ENCODE results near the gene MSLN. TPM values are rescaled to one million over a fixed set of nuclear protein-coding genes. Genes with fewer than 3 reads are reported as not detected.

Gene MSLN
- total RNA-seq, 1 donor from 2014 or later: 1.3 TPM

DNA sequence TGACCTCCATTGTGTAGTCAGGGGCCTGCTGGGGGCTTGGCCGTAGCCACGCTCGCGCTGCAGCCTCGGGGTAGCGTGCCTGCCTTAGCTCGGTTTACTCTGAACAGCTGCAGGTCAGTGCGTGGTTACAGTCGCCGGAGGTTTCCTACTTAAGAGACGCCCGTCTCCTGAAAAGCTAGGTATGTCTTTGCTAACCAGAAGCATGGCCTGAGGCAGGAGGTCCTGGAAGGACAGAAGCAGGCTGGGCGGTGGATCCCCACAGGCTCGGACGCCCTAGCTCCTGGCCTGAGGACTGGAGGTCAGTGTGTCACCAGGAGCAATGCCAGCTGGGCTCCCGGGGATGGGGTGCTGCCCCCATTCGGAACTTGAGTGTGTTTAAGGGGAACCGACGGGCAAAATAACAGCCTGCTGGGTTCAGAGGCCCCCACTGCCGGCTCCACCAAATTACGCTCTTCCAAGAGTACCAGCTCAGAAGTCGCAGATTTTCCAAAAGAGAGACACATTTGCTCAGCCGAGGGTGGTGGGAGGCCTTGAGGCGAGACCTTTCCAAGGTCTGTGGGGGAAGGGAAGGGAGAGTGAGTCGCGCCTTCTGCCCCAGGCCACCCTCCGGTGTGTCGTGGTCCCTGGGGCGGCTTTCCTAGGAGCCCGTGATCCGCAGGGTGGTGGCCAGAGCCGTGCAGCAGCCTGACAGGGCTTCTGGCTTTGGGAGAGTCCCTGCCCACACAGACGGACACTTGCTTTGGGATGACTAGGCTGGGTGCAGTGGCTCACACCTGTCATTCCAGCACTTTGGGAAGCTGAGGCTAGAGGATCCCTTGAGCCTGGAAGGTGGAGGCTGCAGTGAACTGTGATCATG lies 43.9 kb downstream of the MSLN start:
- DNase-seq (ENCODE audit: low read depth): no peak

GRCh38 chr16:805474-805873 lies 44.9 kb downstream of the MSLN start:
- no peak for DNase-seq (ENCODE audit: low read depth)

DNA sequence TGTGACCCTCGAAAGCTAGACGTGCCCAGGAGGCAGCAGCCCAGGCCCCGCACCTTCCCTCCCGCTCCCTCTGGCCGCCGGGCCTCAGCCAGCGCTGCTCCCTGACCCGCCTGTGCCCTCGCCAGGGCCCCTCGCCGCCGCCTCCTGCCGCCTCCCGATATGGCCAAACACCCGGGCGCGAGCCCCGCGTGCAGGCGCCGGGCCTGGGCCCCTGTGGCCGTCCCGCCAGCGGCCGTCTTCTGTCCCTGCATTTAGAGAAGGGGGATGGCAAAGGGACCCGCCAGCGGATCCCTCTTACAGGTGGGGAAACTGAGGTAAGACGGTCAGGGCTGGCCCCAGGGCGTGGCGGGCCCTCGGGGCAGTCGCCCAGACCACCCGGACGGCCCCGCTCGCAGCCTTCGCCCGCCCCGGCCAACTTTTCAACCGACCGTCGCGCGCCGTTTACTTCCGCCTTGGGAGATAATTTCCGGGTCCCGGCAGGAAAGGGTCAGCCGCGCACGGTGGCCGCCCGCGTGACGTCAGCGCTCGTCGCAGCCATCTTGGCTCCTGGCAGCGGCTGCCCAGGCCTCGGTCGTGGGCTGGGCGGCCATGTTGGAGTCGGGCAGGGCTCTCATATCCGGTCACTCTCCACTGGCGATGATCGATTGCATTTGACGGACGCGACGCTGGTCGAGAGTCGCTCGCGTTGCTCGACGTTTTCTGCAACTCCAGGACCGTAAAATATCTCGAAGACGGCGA lies 47.0 kb downstream of the MSLN start:
- DNase-seq (ENCODE audit: low read depth): peak; percentile 70

- no peak for DNase-seq (ENCODE audit: low read depth)
Observed at GRCh38 chr16:808085-808386, 47.5 kb downstream of the MSLN start.

DNA sequence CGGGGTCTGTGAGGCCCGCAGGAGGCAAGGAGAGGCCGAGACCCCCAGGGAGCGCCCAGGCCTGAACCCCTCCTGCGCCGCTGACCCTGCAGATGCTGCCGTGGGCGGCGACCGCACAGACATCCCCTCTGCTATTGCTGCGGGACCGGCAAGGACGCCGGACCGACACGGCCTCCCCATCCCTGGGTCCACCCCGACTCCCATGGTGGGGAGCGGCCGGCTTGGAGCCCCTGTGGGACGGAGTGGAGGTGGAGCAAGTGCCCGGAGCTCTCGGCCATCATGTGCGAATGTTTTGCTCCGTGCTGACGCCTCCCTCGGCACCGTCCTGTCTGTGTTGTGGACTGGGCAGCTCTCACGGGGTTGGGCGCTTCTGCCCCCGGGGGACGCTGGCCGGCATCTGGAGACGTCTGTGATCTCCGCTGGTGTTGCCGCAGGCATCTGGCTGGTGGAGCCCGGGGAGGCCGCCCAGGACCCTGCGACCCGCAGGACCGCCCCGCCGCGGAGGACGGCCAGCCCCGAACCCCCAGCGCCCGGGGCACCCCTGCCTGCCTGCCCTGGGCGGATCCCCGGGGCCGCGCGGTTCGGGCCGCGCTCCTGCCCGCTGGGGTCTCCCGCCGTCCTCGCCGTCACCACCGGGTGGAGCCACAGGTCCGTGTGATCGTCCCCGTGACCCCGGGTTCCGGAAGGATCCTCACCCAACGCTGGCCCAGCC lies 52.8 kb downstream of the MSLN start:
- no peak for DNase-seq (ENCODE audit: low read depth)

- DNase-seq (ENCODE audit: low read depth): no peak
Observed at GRCh38 chr16:813916-814412, 53.4 kb downstream of the MSLN start.

DNA sequence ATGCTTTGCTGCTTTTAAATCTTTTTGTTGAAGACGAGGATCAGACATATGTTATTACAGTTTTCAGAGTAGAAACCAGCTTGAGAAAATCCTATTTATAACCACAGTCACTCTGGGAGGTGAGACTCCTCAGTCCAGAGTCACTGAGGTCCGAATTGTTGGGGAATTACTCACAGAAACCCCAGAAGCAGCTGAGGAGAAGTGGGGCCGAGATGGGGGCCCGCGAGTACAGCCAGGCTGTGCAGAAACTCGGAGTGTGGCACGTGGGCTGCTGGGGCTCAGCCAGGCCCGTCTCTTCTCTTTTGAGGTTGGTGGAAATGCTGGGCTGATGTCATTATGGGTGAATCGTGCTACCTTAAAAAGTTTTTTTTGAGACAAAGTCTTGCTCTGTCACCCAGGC lies 54.4 kb downstream of the MSLN start:
- peak; percentile 2 for DNase-seq (ENCODE audit: low read depth)

DNA sequence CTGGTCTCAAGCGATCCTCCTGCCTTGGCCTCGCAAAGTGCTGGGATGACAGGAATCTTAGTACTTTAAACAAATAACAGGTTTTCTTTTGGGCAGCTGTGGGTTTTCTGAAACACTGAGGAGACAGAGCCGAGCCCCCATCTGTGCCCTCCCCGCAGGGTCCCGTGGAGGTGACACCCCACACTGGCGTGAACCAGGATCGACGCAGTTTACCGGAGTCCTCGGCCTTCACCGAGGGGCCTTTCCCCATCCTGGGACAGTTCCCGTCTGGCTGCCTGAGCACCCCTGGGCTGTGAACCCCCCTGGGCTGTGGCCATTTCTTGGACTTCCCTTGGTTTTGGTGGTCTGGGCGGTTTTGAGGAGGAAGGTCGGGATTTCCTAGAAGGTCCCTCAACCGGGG lies 55.3 kb downstream of the MSLN start:
- DNase-seq (ENCODE audit: low read depth): no peak

DNA sequence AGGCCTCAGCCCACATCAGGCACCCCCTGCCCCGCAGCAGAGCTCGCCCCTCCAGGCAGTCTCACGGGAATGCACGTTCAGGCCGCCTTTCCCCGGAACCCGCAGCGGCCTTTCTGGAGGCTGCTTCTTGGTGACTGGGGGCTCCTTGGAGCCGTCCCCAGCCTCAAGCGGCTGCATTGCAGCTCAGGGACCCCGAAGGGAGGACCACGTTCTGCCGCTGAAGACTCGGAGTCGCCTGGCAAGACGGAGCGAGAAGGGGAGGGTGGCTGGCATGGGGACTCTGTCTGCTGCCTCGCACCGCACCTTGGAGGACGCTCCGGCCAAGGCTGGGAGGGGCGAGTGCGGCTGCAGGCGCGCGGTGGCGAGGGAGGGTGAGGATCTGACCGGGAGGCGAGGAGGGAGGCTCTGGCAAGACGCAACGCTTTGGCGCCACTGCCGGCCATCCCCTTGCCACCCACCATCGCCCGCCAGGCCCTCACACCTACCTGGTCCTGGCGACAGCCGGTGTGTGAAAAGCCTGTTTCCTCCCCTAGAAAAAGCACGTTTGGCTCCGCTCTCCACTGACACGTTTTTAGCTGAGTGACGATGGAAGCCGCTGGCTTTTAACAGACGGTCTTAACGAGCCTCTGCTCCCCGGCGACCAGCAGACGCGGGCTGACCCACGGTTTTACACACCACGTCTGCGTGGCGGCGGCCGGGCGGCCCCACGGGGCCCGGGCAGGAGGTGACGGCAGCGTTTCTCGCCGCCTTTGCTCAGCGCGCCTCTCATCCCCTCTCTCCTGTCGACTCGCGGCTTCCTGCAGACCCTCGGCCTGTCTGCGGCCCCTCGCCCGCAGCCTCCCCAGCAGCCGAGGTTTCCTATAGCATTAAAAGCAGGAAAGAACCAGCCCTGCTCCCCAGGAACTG lies 56.7 kb downstream of the MSLN start:
- no peak for DNase-seq (ENCODE audit: low read depth)

- DNase-seq (ENCODE audit: low read depth): no peak
Observed at GRCh38 chr16:818132-818531, 57.6 kb downstream of the MSLN start.

Other genes starting within 250 kb of the MSLN start
- gene CAPN15, start 233.0 kb upstream of the MSLN start, total RNA-seq: 41.7 and 82.0 TPM in 2 replicates
- 0.05 TPM in 1 of 2 replicates, not detected in the other for gene PRR35, start 200.3 kb upstream of the MSLN start, total RNA-seq
- gene NHLRC4, start 193.7 kb upstream of the MSLN start, total RNA-seq: 0.85 TPM in 1 of 2 replicates, not detected in the other
- 30.9 and 68.5 TPM in 2 replicates for gene PIGQ, start 190.8 kb upstream of the MSLN start, total RNA-seq
- 8.0 and 12.1 TPM in 2 replicates for gene RAB40C, start 170.7 kb upstream of the MSLN start, total RNA-seq
- 0.35 TPM in 1 of 2 replicates, not detected in the other for gene WFIKKN1, start 129.7 kb upstream of the MSLN start, total RNA-seq
- gene METTL26, start 124.4 kb upstream of the MSLN start, total RNA-seq: 54.4 and 93.1 TPM in 2 replicates
- 17.6 and 26.4 TPM in 2 replicates for gene MCRIP2, start 118.9 kb upstream of the MSLN start, total RNA-seq
- 6.9 and 18.5 TPM in 2 replicates for gene WDR90, start 111.4 kb upstream of the MSLN start, total RNA-seq
- 31.1 and 43.6 TPM in 2 replicates for gene RHOT2, start 92.6 kb upstream of the MSLN start, total RNA-seq
- 0.94 and 1.6 TPM in 2 replicates for gene RHBDL1, start 85.1 kb upstream of the MSLN start, total RNA-seq
- gene STUB1, start 80.3 kb upstream of the MSLN start, total RNA-seq: 78.5 and 115 TPM in 2 replicates
- gene JMJD8, start 76.4 kb upstream of the MSLN start, total RNA-seq: 33.5 and 52.3 TPM in 2 replicates
- 1.4 and 7.9 TPM in 2 replicates for gene WDR24, start 70.3 kb upstream of the MSLN start, total RNA-seq
- 0.40 TPM in 1 of 2 replicates, not detected in the other for gene FBXL16, start 54.9 kb upstream of the MSLN start, total RNA-seq
- 65.8 and 74.7 TPM in 2 replicates for gene METRN, start 45.6 kb upstream of the MSLN start, total RNA-seq
- gene ANTKMT, start 39.6 kb upstream of the MSLN start, total RNA-seq: 23.1 and 73.8 TPM in 2 replicates
- 0.69 and 0.70 TPM in 2 replicates for gene CCDC78, start 34.3 kb upstream of the MSLN start, total RNA-seq
- gene HAGHL, start 33.6 kb upstream of the MSLN start, total RNA-seq: 10.5 and 24.1 TPM in 2 replicates
- 21.7 and 28.5 TPM in 2 replicates for gene CIAO3, start 19.7 kb upstream of the MSLN start, total RNA-seq
- gene RPUSD1, start 27.6 kb downstream of the MSLN start, total RNA-seq: 22.3 and 35.3 TPM in 2 replicates
- 4.2 and 11.3 TPM in 2 replicates for gene CHTF18, start 27.9 kb downstream of the MSLN start, total RNA-seq
- not detected in 2 replicates for gene GNG13, start 40.0 kb downstream of the MSLN start, total RNA-seq
- 12.7 and 27.6 TPM in 2 replicates for gene LMF1, start 210.2 kb downstream of the MSLN start, total RNA-seq
- 0.20 TPM in 1 of 2 replicates, not detected in the other for gene SOX8, start 221.0 kb downstream of the MSLN start, total RNA-seq